ENCODE measurements around the gene FBXW12.

DNA sequence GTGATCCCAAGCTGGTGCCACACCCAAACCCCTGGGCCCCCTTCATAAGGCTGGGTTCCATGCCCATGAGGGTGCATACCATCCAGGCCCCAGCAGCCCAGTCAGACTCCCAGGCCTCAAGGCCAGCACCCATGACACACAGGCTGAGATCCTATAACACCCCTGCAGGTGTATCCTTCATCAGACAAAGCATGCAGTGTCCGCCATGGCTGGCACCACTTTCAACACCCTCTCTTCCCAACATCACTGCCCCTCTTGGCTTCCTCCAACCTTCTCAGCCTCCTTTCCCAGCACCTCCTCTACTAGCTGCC is 64.4 kb downstream of the FBXW12 start:
- TF ChIP-seq, protein P1, sequence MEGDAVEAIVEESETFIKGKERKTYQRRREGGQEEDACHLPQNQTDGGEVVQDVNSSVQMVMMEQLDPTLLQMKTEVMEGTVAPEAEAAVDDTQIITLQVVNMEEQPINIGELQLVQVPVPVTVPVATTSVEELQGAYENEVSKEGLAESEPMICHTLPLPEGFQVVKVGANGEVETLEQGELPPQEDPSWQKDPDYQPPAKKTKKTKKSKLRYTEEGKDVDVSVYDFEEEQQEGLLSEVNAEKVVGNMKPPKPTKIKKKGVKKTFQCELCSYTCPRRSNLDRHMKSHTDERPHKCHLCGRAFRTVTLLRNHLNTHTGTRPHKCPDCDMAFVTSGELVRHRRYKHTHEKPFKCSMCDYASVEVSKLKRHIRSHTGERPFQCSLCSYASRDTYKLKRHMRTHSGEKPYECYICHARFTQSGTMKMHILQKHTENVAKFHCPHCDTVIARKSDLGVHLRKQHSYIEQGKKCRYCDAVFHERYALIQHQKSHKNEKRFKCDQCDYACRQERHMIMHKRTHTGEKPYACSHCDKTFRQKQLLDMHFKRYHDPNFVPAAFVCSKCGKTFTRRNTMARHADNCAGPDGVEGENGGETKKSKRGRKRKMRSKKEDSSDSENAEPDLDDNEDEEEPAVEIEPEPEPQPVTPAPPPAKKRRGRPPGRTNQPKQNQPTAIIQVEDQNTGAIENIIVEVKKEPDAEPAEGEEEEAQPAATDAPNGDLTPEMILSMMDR (IDR thresholded peaks at IDR 0.05) = no peak
- TF ChIP-seq POLR2A (IDR thresholded peaks at IDR 0.05) = no peak

All from right lobe of liver (tissue), 4 donors.